Measurements from ENCODE around the gene PRUNE2.

- TF ChIP-seq CTCF (IDR thresholded peaks at IDR 0.05): peak; percentile 78
- no peak for TF ChIP-seq EZH2phosphoT487 (IDR thresholded peaks at IDR 0.05; ENCODE audit: borderline replicate concordance, low read depth)
- TF ChIP-seq SMC3 (IDR thresholded peaks at IDR 0.05; ENCODE audit: low read depth, low read length): peak; percentile 82
- TF ChIP-seq NRF1 (IDR thresholded peaks at IDR 0.05; ENCODE audit: low read depth, low read length): no peak
- peak; percentile 86 for TF ChIP-seq RAD21 (IDR thresholded peaks at IDR 0.05; ENCODE audit: low read length)
- no peak for TF ChIP-seq RFX5 (IDR thresholded peaks at IDR 0.05; ENCODE audit: low read length)
- no peak for TF ChIP-seq GABPA (IDR thresholded peaks at IDR 0.05; ENCODE audit: low read depth)
- TF ChIP-seq SIN3A (IDR thresholded peaks at IDR 0.05; ENCODE audit: borderline replicate concordance, low read depth, low read length): no peak
- no peak for TF ChIP-seq POLR2AphosphoS5 (IDR thresholded peaks at IDR 0.05; ENCODE audit: low read depth, low read length)
- TF ChIP-seq YY1 (IDR thresholded peaks at IDR 0.05; ENCODE audit: low read depth): no peak
- no peak for TF ChIP-seq USF1 (IDR thresholded peaks at IDR 0.05; ENCODE audit: borderline replicate concordance, low read depth)
- no peak for TF ChIP-seq GATA2 (CRISPR knock-in tag; IDR thresholded peaks at IDR 0.05)
- no peak for TF ChIP-seq RCOR1 (IDR thresholded peaks at IDR 0.05; ENCODE audit: low read length)
These were observed 201.2 kb downstream of the PRUNE2 start for GRCh38 chr9:76704593-76705204.
